Endothelial cell of umbilical vein (primary cell): ENCODE data around the gene COL9A3. TPM values are rescaled to one million over a fixed set of nuclear protein-coding genes. Genes with fewer than 3 reads are reported as not detected.

ENCODE experiments used
- BruUV-seq: library from RNA; stranded (reverse); fragments of 400-500 nt; replicated peaks from 2 replicates; lab custom pipeline; 2021; lab: Mats Ljungman, UMichigan
- CTCF ChIA-PET: fragments of 300-600, 350-600 bp; sonication (Branson Sonifier 250); formaldehyde crosslinking; loops from one replicate; lab custom pipeline; 2021; ENCODE audit warnings: antibody characterized with exemption, inconsistent platforms; lab: Charles Lee
- POLR2A ChIA-PET: fragments of 300-600, 350-600 bp; sonication (Branson Sonifier 250); formaldehyde crosslinking; loops from one replicate; lab custom pipeline; 2021; ENCODE audit warnings: antibody characterized with exemption, inconsistent platforms; lab: Charles Lee
- DNase-seq: peaks from one replicate; pipeline ENCODE4 v3.0.0-alpha.2; 2011; ENCODE audit warnings: low read depth, low spot score
- FAIRE-seq: peaks from 2 replicates; lab custom pipeline; 2011; peaks lifted over from hg19 to GRCh38; lab: Jason Lieb, UNC
- H2AFZ ChIP-seq: 2 replicates; pipeline ENCODE4 v1.6.0; 2012; ENCODE audit warnings: low read depth, low read length, control low read depth, inconsistent platforms
- H3K27ac ChIP-seq: 2 replicates; pipeline ENCODE4 v1.5.1; 2011; ENCODE audit warnings: low read depth, mild to moderate bottlenecking, control low read depth, low read length, moderate library complexity; ENCODE audit not compliant: insufficient read depth
- H3K27me3 ChIP-seq, 2 experiments: 2 replicates each; pipeline versions ENCODE4 v1.6.0 to v1.6.1; 2011; ENCODE audit warnings: low read length in 2 of 2, mixed read lengths in 1 of 2; ENCODE audit not compliant: control insufficient read depth in 2 of 2, insufficient read depth in 2 of 2
- H3K36me3 ChIP-seq, 2 experiments: 2 replicates in 1 of 2; 3 replicates in 1 of 2; pipeline ENCODE4 v1.5.1; 2011; ENCODE audit warnings: low read length in 2 of 2, mild to moderate bottlenecking in 1 of 2, moderate library complexity in 1 of 2; ENCODE audit not compliant: control insufficient read depth in 2 of 2, insufficient read depth in 2 of 2; ENCODE audit errors: extremely low read depth in 1 of 2
- H3K4me1 ChIP-seq: 3 replicates; pipeline ENCODE4 v1.5.1; 2011; ENCODE audit warnings: mild to moderate bottlenecking, low read length; ENCODE audit not compliant: control insufficient read depth, insufficient read depth; ENCODE audit errors: extremely low read depth
- H3K4me2 ChIP-seq: 2 replicates; pipeline ENCODE4 v1.6.1; 2011; ENCODE audit warnings: low read length, control low read depth, mixed read lengths; ENCODE audit not compliant: insufficient read depth
- H3K4me3 ChIP-seq, 3 experiments: fragments of 200-600 bp in 1 of 3; sonication (generic), shearing (Covaris generic) in 1 of 3; replicated peaks in 1 of 3; 2 replicates each; pipeline ENCODE4 v1.5.1; 2011 to 2016; ENCODE audit warnings: control low read depth in 3 of 3, low read length in 3 of 3, mild to moderate bottlenecking in 2 of 3, inconsistent platforms in 1 of 3, low read depth in 1 of 3, moderate library complexity in 1 of 3; ENCODE audit not compliant: insufficient read depth in 1 of 3
- H3K79me2 ChIP-seq: 2 replicates; pipeline ENCODE4 v1.6.0; 2012; ENCODE audit warnings: low read length, inconsistent platforms; ENCODE audit not compliant: control insufficient read depth, insufficient read depth
- H3K9ac ChIP-seq: replicated peaks from 2 replicates; pipeline ENCODE3; 2011; ENCODE audit warnings: low read length, control low read depth; ENCODE audit not compliant: insufficient read depth; ENCODE audit errors: extremely low read depth
- H3K9me1 ChIP-seq: replicated peaks from 3 replicates; pipeline ENCODE4 v1.6.0; 2011; ENCODE audit warnings: mild to moderate bottlenecking, low read length; ENCODE audit not compliant: control insufficient read depth, insufficient read depth; ENCODE audit errors: extremely low read depth
- H3K9me3 ChIP-seq: replicated peaks from 2 replicates; pipeline ENCODE4 v1.5.1; 2012; ENCODE audit warnings: low read length, inconsistent platforms; ENCODE audit not compliant: control insufficient read depth, insufficient read depth
- H4K20me1 ChIP-seq: replicated peaks from 2 replicates; pipeline ENCODE3; 2011; ENCODE audit warnings: mild to moderate bottlenecking, low read length; ENCODE audit not compliant: control insufficient read depth, insufficient read depth; ENCODE audit errors: extremely low read depth
- CTCF ChIP-seq, 2 donors: IDR thresholded peaks; 1 replicate in 1 of 2; 2 replicates in 1 of 2; pipeline ENCODE4 v1.5.1; 2011; ENCODE audit warnings: low read length in 2 of 2, mild to moderate bottlenecking in 2 of 2, moderate library complexity in 2 of 2, control low read depth in 1 of 2, inconsistent platforms in 1 of 2, low read depth in 1 of 2; ENCODE audit not compliant: insufficient read depth in 1 of 2; ENCODE audit errors: extremely low read depth in 1 of 2
- EZH2 ChIP-seq: IDR thresholded peaks from 2 replicates; pipeline ENCODE4 v1.6.1; 2012; ENCODE audit warnings: borderline replicate concordance, low read depth, mild to moderate bottlenecking, moderate library complexity, low read length, inconsistent platforms; ENCODE audit not compliant: severe bottlenecking
- FOS ChIP-seq: IDR thresholded peaks from 2 replicates; pipeline ENCODE4 v1.6.1; 2011; ENCODE audit warnings: mild to moderate bottlenecking, low read length, moderate library complexity, borderline replicate concordance; ENCODE audit not compliant: insufficient read depth
- GATA2 ChIP-seq: IDR thresholded peaks from 2 replicates; pipeline ENCODE4 v1.7.0; 2011; ENCODE audit warnings: low read depth, mild to moderate bottlenecking, moderate library complexity, mixed read lengths, low read length; ENCODE audit not compliant: insufficient read length, insufficient read depth
- JUN ChIP-seq: IDR thresholded peaks from 2 replicates; pipeline ENCODE4 v1.6.1; 2011; ENCODE audit warnings: borderline replicate concordance, low read depth; ENCODE audit not compliant: insufficient read length, insufficient read depth
- MAX ChIP-seq: IDR thresholded peaks from 2 replicates; pipeline ENCODE4 v1.6.1; 2011; ENCODE audit not compliant: insufficient read depth, insufficient read length
- MYC ChIP-seq: IDR thresholded peaks from one replicate; pipeline ENCODE4 v1.6.1; 2011; ENCODE audit warnings: mild to moderate bottlenecking, low read depth, low read length
- POLR2A ChIP-seq: IDR thresholded peaks from 2 replicates; pipeline ENCODE4 v1.6.1; 2012; ENCODE audit warnings: low read depth, mild to moderate bottlenecking, control low read depth, low read length
- POLR2AphosphoS5 ChIP-seq: IDR thresholded peaks from 2 replicates; pipeline ENCODE4 v1.6.1; 2012; ENCODE audit warnings: low read depth, mild to moderate bottlenecking, control low read depth, low read length, moderate library complexity; ENCODE audit not compliant: insufficient read depth
- dilution Hi-C: fragments of 300-500 bp; cut with MboI; formaldehyde crosslinking; loops from one replicate; pipeline ENCODE4 v1.15.0; 2019; ENCODE audit warnings: low sequenced_read_pairs; ENCODE audit not compliant: extremely low pct_ligation_motif_present
- intact Hi-C: fragments of 100-400 bp; cut with micrococcal nuclease; formaldehyde crosslinking; loops from one replicate; pipeline ENCODE4 v1.10.0; 2022
- polyA plus RNA-seq, 4 experiments: library from polyadenylated mRNA; depleted of rRNA in 3 of 4; stranded (reverse) in 3 of 4; unstranded in 1 of 4; fragments of >200 nt; gene quantifications; 2 replicates each; pipeline versions ENCODE4 v1.2.1 to v1.2.3, GENCODE V29; 2011 to 2012; ENCODE audit warnings: missing spikeins in 1 of 4
- total RNA-seq: library from RNA; stranded (reverse); gene quantifications from 2 replicates; pipeline ENCODE4 v1.2.3, GENCODE V29; 2021

COL9A3 gene
- total and polyA plus RNA-seq, 2 donors (not counting 3 experiments of a cell fraction or from before 2014, with no cell fraction given): 0.46 to 0.60 TPM

GRCh38 chr20:62815066-62815991, 1.5 kb upstream of the COL9A3 start:
- Histone ChIP-seq H3K27ac (no peak overlapping the region), H2AFZ (no peak overlapping the region), H3K4me1 (peaks cover 18% of the 10 kb centered on the region), H3K9ac (no peak overlapping the region), H3K36me3 (peaks cover 0 to 18% of the 10 kb centered on the region in 2 experiments), H3K79me2 (no peaks in the 10 kb centered on the region), H3K9me1 (no peaks in the 10 kb centered on the region), H3K27me3 (peaks cover 12 to 28% of the 10 kb centered on the region in 2 experiments), H3K9me3 (no peaks in the 10 kb centered on the region), H3K4me2 (no peak overlapping the region), H3K4me3 (no peak overlapping the region), H4K20me1 (no peaks in the 10 kb centered on the region)
- ChIA-PET POLR2A (no interaction called here), CTCF (interaction anchor here (0.6 to 2.4 kb wide), 7 partner anchors 10 to 345 kb away, joined by 3 to 7 read pairs (median 3); partner anchors contain the start of gene OGFR)
- BruUV-seq: no TSS peak
- dilution Hi-C loops (no loop called here), intact Hi-C loops (no loop called here)
- DNase-seq (no peak), FAIRE-seq (peak; percentile 33)
- TF ChIP-seq JUN: no peak
- no peak for TF ChIP-seq POLR2AphosphoS5
- TF ChIP-seq EZH2: no peak
- TF ChIP-seq CTCF (IDR thresholded peaks at IDR 0.05; ENCODE audit: extremely low read depth in 1 of 2, insufficient read depth in 1 of 2, low read depth in 1 of 2, low read length in 2 of 2): no peak
- no peak for TF ChIP-seq FOS
- TF ChIP-seq MYC: no peak
- TF ChIP-seq GATA2: no peak
- TF ChIP-seq MAX: no peak
- no peak for TF ChIP-seq POLR2A
